GM18858 (cell line): Measurements from ENCODE around the gene ORC5.
A peak's percentile ranks its signal among the peaks of the same experiment; 100 is the strongest.
"Not testable (repeated sequence)": the region's sequence is repeated elsewhere in the genome, so short reads cannot be mapped to it uniquely, and the experiment has no call there.

Source experiments
- ATAC-seq: cut with Tn5 transposase; IDR thresholded peaks from one replicate; pipeline ENCODE4 v1.9.1; 2021; ENCODE audit not compliant: unreplicated experiment

ORC5 gene

DNA sequence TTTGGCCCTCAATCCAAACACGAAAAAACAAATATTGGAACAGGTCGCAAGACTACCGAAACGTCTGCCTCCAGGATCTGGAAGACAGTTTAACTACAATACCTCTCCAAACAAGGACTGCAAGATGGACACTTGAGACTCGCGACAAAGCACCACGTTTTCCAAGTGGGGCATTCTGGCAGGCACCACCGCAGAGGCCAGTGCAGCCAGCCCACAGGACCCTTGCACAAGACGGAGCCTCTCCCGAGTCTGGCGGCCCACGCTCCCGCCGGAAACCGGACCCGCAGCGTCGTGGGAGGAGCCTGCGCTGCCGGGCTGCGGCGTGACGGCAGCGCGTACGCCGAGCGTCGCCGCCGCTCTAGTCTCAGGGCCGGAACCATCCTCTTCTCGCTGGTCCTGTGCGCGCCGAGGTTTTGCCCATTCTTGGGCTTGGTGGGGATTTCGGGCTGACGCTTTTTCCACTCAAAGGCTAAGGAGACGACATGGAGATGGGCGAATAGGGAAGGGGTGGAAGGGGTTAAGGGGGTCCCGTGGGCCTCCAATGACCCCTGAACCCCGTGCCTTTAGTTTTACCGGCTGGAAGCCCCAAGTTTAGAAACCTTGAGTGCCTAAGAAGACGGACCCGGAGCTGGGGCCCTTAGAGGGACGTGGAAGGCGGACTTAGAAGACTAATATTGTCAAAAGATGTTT lies at the start of gene ORC5:
Gene ORC5 (minus strand): TSS at position 283 of the 690 bp plus-strand sequence. CDS start 109 bp downstream, at position 174.
- ATAC-seq: peak; percentile 98

DNA sequence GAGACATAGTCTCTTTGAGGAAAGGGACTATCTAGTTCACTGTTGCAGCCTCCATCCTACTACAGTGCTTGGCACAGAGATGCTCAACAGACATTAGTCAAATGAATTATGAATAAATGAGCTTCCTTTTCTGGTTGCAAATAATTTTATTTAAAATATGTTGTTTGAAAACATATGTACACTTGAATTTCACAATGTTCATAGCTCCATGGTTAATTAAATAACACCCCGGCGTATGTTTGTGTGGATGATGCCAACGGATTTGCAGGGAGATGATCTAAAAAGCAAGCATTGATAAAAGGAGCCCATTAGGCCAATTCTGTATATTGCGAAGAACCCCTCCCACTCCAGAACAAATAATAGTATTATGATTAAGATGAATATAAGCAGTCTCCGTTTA lies 47.8 kb upstream of the ORC5 start:
- ATAC-seq: no peak

DNA sequence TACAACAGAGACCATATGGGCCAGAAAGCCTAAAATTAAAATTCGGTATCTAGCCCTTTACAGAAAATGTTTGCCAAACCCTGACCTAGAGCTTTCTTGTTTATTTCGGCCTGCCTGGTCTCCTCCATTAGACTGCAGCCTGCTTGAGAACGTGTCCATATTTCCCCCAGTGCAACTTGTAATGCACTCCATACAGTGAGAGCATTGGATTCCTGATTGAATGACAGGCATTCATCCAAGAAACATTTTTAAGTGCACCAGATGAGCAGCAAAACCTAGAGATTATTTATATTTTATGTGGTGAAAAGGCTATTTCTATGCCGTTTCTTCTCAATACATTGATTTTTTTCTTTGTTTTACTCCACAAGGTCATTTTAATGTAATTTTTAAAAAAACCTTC lies 47.4 kb upstream of the ORC5 start:
- no peak for ATAC-seq

DNA sequence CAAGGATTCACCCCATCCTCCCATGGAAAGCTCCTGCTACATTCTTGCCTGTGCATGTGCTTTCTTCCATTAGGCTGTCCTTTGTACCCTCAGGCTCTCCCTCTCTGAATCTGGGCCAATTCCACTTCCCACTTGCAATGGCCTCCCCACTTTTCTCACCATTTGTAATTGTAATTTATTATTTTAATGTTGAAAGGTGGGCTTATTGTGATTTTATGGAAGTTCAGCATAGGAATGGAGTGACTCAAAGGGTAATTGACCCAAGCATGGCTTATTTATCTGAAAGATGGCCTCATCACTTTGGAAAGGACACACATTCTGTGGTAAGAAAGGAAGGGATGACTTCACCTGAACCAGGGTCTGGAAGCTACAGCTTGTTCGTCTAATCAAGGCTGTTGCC lies 46.9 kb upstream of the ORC5 start:
- no peak for ATAC-seq

DNA sequence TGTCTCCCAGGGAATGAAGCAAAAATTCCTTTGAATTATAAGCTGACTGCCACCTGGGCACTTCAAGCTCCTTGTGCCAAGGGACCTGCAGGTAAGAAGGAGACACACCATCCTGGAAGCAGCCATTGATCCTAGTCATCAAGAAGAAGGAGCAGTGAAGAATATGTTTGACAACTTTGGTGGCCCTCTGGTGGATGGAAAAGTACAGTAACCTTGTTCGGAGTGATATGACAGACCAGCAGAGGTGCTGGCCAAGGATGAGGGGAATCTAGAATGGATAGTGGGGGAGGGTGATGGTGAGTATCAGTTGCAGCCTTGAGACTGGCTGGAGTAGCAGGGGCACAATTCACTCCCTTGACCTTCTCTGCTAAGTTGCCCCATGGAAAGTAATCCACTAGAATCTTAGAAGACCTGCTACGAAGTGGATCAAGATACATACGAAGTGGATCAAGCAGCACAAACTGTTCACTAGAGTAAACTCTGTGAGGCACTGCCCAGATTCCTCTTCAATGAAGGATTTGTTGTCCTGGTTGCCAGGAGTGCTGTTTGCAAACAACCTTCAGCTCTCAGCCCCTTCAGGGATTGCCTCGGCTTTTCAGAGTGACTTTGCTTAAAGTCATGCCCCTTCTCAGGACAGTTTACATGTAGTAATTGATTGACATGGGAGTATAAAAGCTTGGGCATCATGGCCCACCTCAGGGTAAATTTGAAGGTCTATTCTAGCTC lies 44.8 kb upstream of the ORC5 start:
- ATAC-seq: no peak

DNA sequence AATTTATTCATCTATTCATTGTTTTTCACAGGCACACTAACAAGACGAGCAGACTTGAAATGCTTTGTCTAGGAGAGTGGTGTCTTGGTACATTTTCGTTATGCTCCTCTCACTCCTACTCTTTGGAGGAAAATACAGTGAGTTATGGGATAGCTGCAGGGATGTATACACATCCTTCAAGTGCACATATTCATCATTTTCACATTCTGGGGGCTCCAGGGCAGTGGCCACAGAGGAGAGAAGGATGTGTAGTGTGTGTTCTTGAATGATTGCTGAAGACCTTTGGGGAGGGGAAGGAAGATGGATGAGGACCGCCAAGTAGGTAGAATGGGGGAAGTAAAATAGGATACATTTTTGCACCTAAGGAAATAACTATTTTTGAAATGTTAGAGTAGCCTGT lies 34.8 kb upstream of the ORC5 start:
- ATAC-seq: no peak

DNA sequence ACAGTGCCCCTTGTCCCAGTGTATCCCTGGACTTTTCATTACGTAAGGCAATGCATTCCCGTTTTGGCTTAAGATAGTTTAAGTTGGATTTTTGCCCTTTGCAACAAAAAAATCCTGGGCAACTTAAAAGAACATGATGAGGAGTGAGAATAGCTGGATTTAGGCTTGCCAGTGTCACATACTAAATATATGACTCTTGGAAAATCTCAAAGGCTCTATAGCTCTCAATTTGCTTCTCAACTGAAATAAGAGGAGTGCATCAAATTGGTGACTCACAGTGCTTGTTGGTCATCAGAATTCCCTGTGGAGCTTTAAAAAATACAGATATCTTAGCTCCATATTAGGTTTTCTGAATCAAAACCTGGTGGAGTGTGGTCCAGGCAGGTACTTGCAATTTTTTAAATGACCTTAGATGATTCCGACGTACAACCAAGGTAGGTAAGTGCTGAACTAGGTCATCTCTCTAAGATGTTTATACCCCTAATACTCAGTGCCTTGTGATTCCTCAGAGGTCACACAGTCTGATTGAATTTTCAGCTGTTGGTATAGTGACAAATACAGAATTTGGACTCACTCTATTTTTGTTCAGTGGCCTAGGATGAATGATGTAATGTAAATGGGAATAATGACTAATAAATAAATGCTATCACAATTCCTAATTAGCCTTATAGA lies 33.9 kb upstream of the ORC5 start:
- ATAC-seq: no peak

DNA sequence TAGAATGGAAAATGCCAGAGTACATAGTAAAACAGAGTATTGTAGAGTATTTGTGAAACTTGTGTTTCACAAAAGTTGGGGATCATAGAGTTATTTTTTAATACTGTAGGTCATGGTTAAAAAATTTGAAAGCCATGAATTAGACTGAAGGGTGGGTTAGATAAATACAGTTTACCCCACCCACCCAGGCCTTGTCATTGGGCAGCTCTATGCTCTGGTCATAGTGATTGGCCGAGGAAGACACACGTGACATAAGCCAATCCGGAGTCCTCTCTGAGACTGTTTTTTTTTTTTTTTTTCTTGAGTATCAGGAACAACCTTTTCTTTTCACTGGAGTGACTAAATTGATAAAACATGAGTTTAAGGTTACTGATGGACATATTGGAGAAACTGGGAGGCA lies 33.3 kb upstream of the ORC5 start:
- ATAC-seq: no peak

DNA sequence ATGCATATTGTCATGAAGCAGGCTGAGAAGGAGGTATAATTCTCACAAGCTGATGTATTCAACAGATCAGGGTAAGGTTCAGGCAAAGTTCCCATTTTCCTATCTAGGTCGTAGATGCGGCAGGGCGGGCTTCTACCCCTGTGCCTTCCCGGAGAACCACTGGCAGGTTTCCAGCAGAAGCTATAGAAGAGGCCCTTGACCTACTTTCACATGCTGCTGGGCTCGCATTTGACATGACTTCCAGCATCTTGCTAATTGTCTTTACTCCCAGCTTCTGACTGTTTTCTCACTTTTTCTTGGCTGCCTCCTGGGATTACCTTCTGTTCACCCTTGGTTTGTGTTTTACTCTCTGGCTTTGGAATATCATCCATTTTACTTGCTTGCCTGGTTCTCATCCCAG lies 32.6 kb upstream of the ORC5 start:
- no peak for ATAC-seq

DNA sequence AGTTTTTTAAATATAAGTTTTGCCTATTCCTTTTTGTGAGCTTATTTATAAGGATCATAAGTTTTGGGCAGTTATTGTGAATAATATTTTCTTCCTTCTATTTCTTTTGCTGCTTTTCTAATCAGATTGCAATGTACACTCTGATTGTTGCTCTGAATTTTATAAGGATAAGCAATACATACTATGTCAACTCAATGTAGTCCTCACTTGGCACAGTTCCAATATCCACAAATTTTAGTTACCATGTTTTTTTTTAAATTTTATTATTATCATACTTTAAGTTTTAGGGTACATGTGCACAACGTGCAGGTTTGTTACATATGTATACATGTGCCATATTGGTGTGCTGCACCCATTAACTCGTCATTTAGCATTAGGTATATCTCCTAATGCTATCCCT lies 27.2 kb upstream of the ORC5 start:
- not testable (repeated sequence) for ATAC-seq

DNA sequence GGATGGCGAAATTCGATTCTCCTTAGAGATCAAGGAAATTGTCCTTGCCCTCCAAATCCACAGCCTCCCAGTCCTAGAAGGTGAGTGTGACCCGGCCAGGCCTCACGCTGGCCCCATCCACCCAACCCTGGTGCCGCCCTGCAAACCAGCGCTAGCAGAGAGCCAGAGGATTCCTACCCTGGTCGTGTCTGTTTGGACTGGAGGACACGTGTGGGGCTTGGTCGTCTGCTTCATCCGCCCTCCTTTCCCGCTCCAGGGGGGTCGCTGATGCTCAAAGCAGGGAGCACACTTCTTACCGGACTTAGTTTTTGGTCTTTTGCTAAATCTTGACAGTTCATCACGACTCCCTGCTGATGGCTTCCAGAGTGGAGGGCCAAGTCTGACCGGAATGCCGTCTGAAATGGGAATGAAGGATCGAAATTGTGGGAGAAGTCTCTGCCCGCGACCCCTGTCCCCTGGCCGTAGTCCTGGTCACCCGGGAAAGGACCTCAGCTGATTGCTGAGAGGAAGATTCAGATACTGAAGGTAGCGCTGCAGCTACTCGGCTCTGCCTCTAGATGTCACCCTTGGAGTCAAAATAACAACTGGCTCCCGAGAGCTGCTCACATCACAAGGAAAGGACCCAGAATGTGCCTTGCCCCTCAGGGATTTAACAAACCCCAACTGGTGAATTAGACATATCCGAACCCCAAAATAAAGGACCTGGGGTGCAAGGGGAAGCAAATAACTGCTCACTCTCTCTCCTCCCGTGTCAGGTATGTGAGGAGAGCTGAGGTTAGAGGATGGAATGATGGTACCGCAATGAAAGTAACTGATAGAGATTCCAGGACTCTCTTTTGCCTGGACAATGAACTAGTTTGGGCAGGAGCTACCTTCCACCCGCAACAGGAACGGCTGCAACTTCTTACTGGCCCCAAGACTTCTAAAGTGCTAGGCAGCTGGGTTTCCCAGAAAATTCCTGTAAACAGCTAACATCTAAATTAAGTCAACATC lies 23.5 kb upstream of the ORC5 start:
- peak; percentile 92 for ATAC-seq

DNA sequence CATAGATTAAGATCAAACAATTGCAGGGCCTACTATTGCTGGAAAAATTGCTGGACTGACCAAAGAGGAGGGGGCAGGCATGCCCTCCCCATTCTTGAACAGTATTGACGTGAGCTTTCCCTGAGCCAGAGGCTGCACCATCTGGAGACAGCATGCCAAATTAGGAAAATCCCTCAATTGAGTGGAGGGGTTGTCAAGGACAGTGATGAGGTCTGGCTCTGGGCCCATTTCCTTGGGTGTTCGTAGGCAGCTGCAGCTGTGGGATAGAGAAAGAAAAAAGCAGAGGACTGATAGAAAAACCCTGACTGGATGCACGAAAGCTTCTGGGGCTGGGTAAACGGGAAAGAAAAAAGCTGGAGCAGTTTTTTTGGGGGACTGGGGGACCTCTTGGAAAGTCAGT lies 22.8 kb upstream of the ORC5 start:
- ATAC-seq: no peak

DNA sequence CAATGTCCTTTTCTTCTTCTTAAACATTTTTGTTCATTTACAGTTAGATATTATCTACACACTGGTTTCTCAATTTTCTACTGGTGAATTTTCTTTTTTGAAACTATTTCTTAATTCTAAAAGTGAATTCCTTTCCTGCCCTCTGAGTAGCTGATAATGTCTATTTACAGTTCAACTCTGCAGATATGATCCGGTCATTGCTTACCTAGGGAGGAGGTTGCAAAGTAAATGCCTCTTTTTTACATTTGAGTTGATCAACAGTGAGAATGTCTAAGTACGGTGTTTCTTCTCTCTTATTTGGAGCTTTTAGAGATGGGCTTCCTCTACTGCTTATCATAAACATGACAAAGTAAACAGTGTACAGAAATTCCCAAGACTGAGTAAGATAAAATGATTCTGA lies 20.6 kb upstream of the ORC5 start:
- no peak for ATAC-seq

DNA sequence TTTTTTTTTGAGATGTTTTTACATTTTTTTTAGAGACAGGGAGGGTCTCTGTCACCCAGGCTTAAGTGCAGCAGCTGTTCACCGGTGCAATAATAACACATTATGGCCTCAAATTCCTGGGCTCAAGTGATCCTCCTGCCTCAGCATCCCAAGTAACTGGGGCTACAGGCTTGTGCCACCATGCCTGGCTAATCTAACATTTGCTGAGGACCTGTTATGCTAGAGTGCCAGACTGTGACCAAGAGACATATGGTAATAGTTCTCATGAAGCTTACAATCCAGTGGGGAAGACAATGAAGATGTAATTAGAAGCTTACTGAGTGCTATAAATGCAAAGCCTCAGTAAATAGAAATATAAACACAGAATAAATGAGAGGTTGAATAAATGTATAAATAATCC lies 17.6 kb upstream of the ORC5 start:
- no peak for ATAC-seq

DNA sequence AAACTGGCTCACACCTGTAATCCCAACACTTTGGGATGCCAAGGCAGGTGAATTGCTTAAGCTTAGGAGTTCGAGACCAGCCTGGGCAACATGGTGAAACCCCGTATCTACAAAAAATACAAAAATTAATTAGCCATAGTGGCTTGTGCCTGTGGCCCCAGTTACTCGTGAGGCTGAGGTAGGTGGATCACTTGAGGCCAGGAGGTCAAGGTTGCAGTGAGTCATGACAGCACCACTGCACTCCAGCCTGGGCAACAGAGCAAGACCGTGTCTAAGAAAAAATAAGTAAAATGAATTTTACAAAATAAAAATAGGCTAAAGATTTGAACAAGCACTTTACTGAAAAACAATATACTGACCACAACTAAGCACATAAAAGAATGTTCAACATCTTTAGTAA lies 9.8 kb upstream of the ORC5 start:
- no peak for ATAC-seq

DNA sequence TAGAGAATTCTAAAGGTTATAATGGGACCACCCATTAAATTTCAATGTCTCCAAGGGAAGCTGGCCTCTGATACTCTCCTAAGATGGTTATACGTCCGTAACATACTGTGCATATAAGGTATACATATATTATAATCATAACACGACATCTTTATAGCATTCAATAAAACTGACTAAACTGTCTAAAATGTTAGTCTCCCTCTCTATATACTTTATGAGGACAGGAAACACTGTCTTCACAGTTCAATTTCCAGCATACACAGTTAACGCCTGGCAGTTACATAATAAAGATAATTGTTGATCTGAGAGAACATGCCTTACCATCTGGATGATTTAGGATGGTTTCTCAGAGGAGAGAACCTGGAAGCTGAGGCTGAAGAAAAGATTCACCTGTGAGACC lies 1.2 kb upstream of the ORC5 start:
- ATAC-seq: no peak

DNA sequence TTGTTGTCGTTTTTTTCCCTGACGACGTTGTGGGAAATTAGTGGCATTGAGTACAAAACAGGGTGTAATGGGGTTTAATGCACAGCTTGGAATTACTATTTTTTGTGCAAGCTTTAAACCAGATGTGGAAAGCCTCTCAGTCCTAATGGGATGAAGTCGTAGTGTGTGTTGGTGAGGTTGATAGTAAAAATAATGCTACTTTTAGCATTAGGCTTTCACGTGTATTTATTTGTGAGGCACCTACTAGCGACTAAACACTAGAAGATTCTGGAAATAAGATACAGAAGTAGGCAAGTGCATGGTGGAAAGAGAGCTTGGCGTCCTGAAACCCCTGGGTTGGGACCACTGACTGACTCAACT lies 588 bp upstream of the ORC5 start:
- ATAC-seq: no peak

DNA sequence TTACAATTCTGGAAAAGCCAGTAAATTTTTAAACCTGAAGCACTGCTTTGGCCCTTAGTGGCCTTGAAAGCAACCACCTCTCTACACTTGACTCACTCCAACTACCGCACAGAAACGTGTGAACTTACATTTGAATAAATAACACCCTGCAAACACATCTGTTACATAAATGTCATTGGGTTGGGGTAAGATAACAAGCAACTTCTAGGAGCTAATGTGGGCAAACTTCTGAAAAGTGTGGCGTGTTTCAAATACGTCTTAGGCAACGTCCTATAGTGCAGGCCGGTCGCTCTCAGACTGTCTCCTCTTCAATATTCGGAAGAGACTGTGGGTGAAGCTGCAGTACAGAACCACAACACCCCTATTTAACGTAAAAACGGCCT lies 474 bp downstream of the ORC5 start:
- ATAC-seq: peak; percentile 11

DNA sequence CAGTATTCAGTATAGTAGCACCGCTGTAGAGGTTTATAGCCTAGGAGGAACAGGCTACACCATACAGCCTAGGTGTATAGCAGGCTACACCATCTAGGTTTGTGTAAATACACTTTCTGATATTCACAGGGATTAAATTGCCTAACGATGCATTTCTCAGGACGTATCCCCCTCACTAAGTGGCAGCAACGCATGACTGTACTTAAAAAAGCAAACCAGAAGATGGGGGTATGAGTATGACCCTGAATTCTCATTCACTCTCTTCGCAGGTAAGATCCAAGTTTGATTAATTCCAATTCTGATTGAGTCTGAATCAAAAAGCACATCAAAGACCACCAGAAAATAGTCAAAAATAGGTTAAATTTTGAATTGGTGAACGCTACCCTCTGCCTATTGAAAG lies 972 bp downstream of the ORC5 start:
- no peak for ATAC-seq

DNA sequence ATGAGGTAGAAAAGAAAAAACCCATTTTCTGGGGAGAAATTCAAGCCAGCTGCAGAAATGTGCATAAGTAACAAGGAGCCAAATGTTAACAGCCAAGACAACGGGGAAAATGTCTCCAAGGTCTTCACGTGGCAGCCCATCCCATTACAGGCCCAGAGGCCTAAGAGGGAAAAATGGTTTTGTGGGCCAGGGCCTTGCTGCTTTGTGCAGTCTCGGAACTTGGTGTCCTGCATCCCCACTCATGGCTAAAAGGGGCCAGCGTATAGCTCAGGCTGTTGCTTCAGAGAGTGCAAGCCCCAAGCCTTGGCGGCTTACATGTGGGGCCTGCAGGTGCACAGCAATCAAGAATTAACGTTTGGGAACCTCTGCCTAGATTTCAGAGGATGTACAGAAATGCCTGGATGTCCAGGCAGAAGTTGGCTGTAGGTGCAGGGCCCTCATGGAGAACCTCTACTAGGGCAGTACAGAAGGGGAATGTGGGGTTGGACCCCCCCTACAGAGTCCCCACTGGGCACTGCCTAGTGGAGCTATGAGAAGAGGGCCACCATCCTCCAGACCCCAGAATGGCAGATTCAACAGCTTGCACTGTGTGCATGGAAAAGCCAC lies 9.0 kb downstream of the ORC5 start:
- ATAC-seq: no peak

DNA sequence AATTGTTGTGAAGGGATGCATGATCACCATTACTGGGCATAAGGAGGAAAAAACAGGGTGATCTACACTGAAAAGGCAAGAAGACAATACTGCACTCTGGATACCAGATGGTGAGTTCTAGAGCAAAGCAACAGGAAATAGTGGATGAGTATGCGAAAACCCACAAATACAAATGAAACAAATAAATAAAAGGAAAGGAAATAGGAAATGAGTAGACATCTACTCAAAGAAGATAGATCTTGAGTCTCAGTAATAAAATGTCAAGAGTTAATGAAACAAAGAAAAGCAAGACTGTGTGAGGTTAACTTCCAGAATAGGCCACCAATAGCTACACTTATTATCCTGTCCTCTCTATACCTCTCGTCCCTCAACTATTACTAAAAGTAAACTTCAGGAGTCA lies 11.7 kb downstream of the ORC5 start:
- ATAC-seq: no peak
